Fibroblast of peridontal ligament (primary cell): Measurements from ENCODE around the gene SCRN2.

ENCODE experiments used
- DNase-seq: peaks from one replicate; pipeline ENCODE4 v3.0.0-alpha.2; 2010; ENCODE audit errors: extremely low read depth

SCRN2 gene

GRCh38 chr17:47821424-47822391 is 19.4 kb downstream of the SCRN2 start, which contains the start of gene OSBPL7:
OSBPL7 (minus strand) TSS chr17:47821794; CDS start chr17:47820278, 1,516 bp downstream.
- DNase-seq, result peak; percentile 67

- DNase-seq, result no peak
Measured at GRCh38 chr17:47821031-47821423, 20.0 kb downstream of the SCRN2 start.

GRCh38 chr17:47820033-47820789 is 20.9 kb downstream of the SCRN2 start:
- no peak for DNase-seq

- no peak for DNase-seq
Measured at GRCh38 chr17:47819475-47819874, 21.6 kb downstream of the SCRN2 start.

GRCh38 chr17:47818002-47818695 is 22.9 kb downstream of the SCRN2 start:
- no peak for DNase-seq

- DNase-seq, result no peak
Measured at GRCh38 chr17:47816947-47817346, 24.1 kb downstream of the SCRN2 start.

GRCh38 chr17:47816111-47816735 is 24.9 kb downstream of the SCRN2 start:
- DNase-seq, result no peak

GRCh38 chr17:47815106-47815918 is 25.8 kb downstream of the SCRN2 start:
- no peak for DNase-seq

- DNase-seq, result no peak
Measured at GRCh38 chr17:47813512-47814031, 27.5 kb downstream of the SCRN2 start.

GRCh38 chr17:47813077-47813476 is 28.0 kb downstream of the SCRN2 start:
- DNase-seq, result no peak

GRCh38 chr17:47812146-47812920 is 28.7 kb downstream of the SCRN2 start:
- no peak for DNase-seq

GRCh38 chr17:47811709-47812108 is 29.4 kb downstream of the SCRN2 start:
- no peak for DNase-seq

- DNase-seq, result no peak
Measured at GRCh38 chr17:47810901-47811635, 30.0 kb downstream of the SCRN2 start.

- peak; percentile 88 for DNase-seq
Measured at GRCh38 chr17:47810200-47810821, 30.8 kb downstream of the SCRN2 start.

- no peak for DNase-seq
Measured at GRCh38 chr17:47808830-47809480, 32.1 kb downstream of the SCRN2 start.

GRCh38 chr17:47808036-47808829 is 32.8 kb downstream of the SCRN2 start:
- DNase-seq, result no peak

- DNase-seq, result no peak
Measured at GRCh38 chr17:47807421-47807820, 33.7 kb downstream of the SCRN2 start.
